HG03558 (cell line): ENCODE measurements around the gene CEP170B.
"Not testable (repeated sequence)": the region's sequence is repeated elsewhere in the genome, so short reads cannot be mapped to it uniquely, and the experiment has no call there.

Experiments
- ATAC-seq: cut with Tn5 transposase; IDR thresholded peaks from one replicate; pipeline ENCODE4 v1.9.1; 2021; ENCODE audit warnings: moderate number of reproducible peaks; ENCODE audit not compliant: unreplicated experiment; ENCODE audit errors: extremely low read depth

CEP170B gene

GRCh38 chr14:104888489-104889374, 23.7 kb downstream of the CEP170B start:
- ATAC-seq, result no peak

GRCh38 chr14:104889375-104889757, 24.3 kb downstream of the CEP170B start:
- no peak for ATAC-seq

- not testable (repeated sequence) for ATAC-seq
Measured at GRCh38 chr14:104890292-104890691, 25.2 kb downstream of the CEP170B start.

GRCh38 chr14:104891121-104891551, 26.1 kb downstream of the CEP170B start:
- ATAC-seq, result no peak

- ATAC-seq, result no peak
Measured at GRCh38 chr14:104891664-104892530, 26.8 kb downstream of the CEP170B start.

- ATAC-seq, result no peak
Measured at GRCh38 chr14:104892531-104893434, 27.7 kb downstream of the CEP170B start.

GRCh38 chr14:104893435-104894207, 28.6 kb downstream of the CEP170B start:
- ATAC-seq, result no peak

GRCh38 chr14:104894331-104895206, 29.5 kb downstream of the CEP170B start:
- no peak for ATAC-seq

GRCh38 chr14:104895207-104895785, 30.2 kb downstream of the CEP170B start:
- no peak for ATAC-seq

- no peak for ATAC-seq
Measured at GRCh38 chr14:104895786-104896661, 31.0 kb downstream of the CEP170B start.

- ATAC-seq, result no peak
Measured at GRCh38 chr14:104897330-104898194, 32.5 kb downstream of the CEP170B start.

- ATAC-seq, result no peak
Measured at GRCh38 chr14:104898195-104898558, 33.1 kb downstream of the CEP170B start.

GRCh38 chr14:104898870-104899510, 33.9 kb downstream of the CEP170B start:
- no peak for ATAC-seq

- no peak for ATAC-seq
Measured at GRCh38 chr14:104899781-104900180, 34.7 kb downstream of the CEP170B start.

GRCh38 chr14:104900639-104901512, 35.8 kb downstream of the CEP170B start:
- no peak for ATAC-seq
